ENCODE results near the gene KIF13A. TPM values are rescaled to one million over a fixed set of nuclear protein-coding genes. Genes with fewer than 3 reads are reported as not detected.

Gene KIF13A
- total RNA-seq, 1 donor from 2014 or later: 38.4 TPM

- Mint-ChIP-seq H3K27me3 (ENCODE audit: low read depth, unreplicated experiment) (no peaks in the 10 kb centered on the region), H3K4me1 (ENCODE audit: low read depth, unreplicated experiment) (no peaks in the 10 kb centered on the region), H3K4me3 (ENCODE audit: unreplicated experiment) (no peak overlapping the region), H3K36me3 (ENCODE audit: low read depth, unreplicated experiment) (peaks cover 14% of the 10 kb centered on the region), H3K27ac (ENCODE audit: unreplicated experiment) (no peak overlapping the region), H3K9me3 (ENCODE audit: unreplicated experiment) (no peaks in the 10 kb centered on the region)
- Histone ChIP-seq H3K9ac (ENCODE audit: low read length) (no peak overlapping the region), H3K4me1 (ENCODE audit: insufficient read depth, low read length) (no peaks in the 10 kb centered on the region), H3K79me2 (ENCODE audit: insufficient read depth, low read length) (no peaks in the 10 kb centered on the region), H3K27me3 (ENCODE audit: insufficient read depth, low read length) (no peaks in the 10 kb centered on the region), H3K36me3 (ENCODE audit: insufficient read depth, low read length) (peaks cover 27% of the 10 kb centered on the region), H2AFZ (ENCODE audit: low read depth, low read length) (no peak overlapping the region), H4K20me1 (ENCODE audit: insufficient read depth, low read length) (no peaks in the 10 kb centered on the region), H3K9me3 (ENCODE audit: insufficient read depth, low read depth, low read length) (no peaks in the 10 kb centered on the region), H3K4me3 (ENCODE audit: insufficient read depth, low read depth, low read length) (no peak overlapping the region), H3K27ac (ENCODE audit: low read depth, low read length) (no peak overlapping the region), H3K4me2 (ENCODE audit: low read length) (no peak overlapping the region)
- no peak for FAIRE-seq
- DNase-seq (ENCODE audit: low read depth): no peak
- TF ChIP-seq EZH2 (IDR thresholded peaks at IDR 0.05; ENCODE audit: insufficient read depth, low read length): no peak
- no peak for TF ChIP-seq CTCF (IDR thresholded peaks at IDR 0.05; ENCODE audit: insufficient read depth, low read depth, low read length)
Measured at GRCh38 chr6:17768881-17769280, 218.6 kb downstream of the KIF13A start.

GRCh38 chr6:17768388-17768787 is 219.0 kb downstream of the KIF13A start:
- Histone ChIP-seq H4K20me1 (ENCODE audit: insufficient read depth, low read length) (no peaks in the 10 kb centered on the region), H3K4me3 (ENCODE audit: insufficient read depth, low read depth, low read length) (no peak overlapping the region), H3K27ac (ENCODE audit: low read depth, low read length) (no peak overlapping the region), H3K4me2 (ENCODE audit: low read length) (no peak overlapping the region), H3K36me3 (ENCODE audit: insufficient read depth, low read length) (peaks cover 30% of the 10 kb centered on the region), H3K27me3 (ENCODE audit: insufficient read depth, low read length) (no peaks in the 10 kb centered on the region), H2AFZ (ENCODE audit: low read depth, low read length) (no peak overlapping the region), H3K9ac (ENCODE audit: low read length) (no peak overlapping the region), H3K9me3 (ENCODE audit: insufficient read depth, low read depth, low read length) (no peaks in the 10 kb centered on the region), H3K79me2 (ENCODE audit: insufficient read depth, low read length) (no peaks in the 10 kb centered on the region), H3K4me1 (ENCODE audit: insufficient read depth, low read length) (no peaks in the 10 kb centered on the region)
- H3K9me3 Mint-ChIP-seq (ENCODE audit: unreplicated experiment): no peaks in the 10 kb centered on the region
- H3K27ac Mint-ChIP-seq (ENCODE audit: unreplicated experiment): no peak overlapping the region
- no peak for FAIRE-seq
- no peak overlapping the region for H3K4me3 Mint-ChIP-seq (ENCODE audit: unreplicated experiment)
- H3K36me3 Mint-ChIP-seq (ENCODE audit: low read depth, unreplicated experiment): peaks cover 16% of the 10 kb centered on the region
- TF ChIP-seq EZH2 (IDR thresholded peaks at IDR 0.05; ENCODE audit: insufficient read depth, low read length) (no peak), CTCF (IDR thresholded peaks at IDR 0.05; ENCODE audit: insufficient read depth, low read depth, low read length) (no peak)
- DNase-seq (ENCODE audit: low read depth): peak; percentile 6
- H3K4me1 Mint-ChIP-seq (ENCODE audit: low read depth, unreplicated experiment): no peaks in the 10 kb centered on the region
- no peaks in the 10 kb centered on the region for H3K27me3 Mint-ChIP-seq (ENCODE audit: low read depth, unreplicated experiment)

- Histone ChIP-seq H3K4me3 (ENCODE audit: insufficient read depth, low read depth, low read length) (no peak overlapping the region), H2AFZ (ENCODE audit: low read depth, low read length) (no peak overlapping the region), H4K20me1 (ENCODE audit: insufficient read depth, low read length) (no peaks in the 10 kb centered on the region), H3K4me2 (ENCODE audit: low read length) (no peak overlapping the region), H3K9ac (ENCODE audit: low read length) (no peak overlapping the region), H3K36me3 (ENCODE audit: insufficient read depth, low read length) (peaks cover 17% of the 10 kb centered on the region), H3K9me3 (ENCODE audit: insufficient read depth, low read depth, low read length) (no peaks in the 10 kb centered on the region), H3K27ac (ENCODE audit: low read depth, low read length) (no peak overlapping the region), H3K79me2 (ENCODE audit: insufficient read depth, low read length) (no peaks in the 10 kb centered on the region), H3K4me1 (ENCODE audit: insufficient read depth, low read length) (no peaks in the 10 kb centered on the region), H3K27me3 (ENCODE audit: insufficient read depth, low read length) (no peaks in the 10 kb centered on the region)
- no peaks in the 10 kb centered on the region for H3K9me3 Mint-ChIP-seq (ENCODE audit: unreplicated experiment)
- H3K27me3 Mint-ChIP-seq (ENCODE audit: low read depth, unreplicated experiment): no peaks in the 10 kb centered on the region
- H3K36me3 Mint-ChIP-seq (ENCODE audit: low read depth, unreplicated experiment): peaks cover 10% of the 10 kb centered on the region
- no peak for DNase-seq (ENCODE audit: low read depth)
- no peak overlapping the region for H3K4me3 Mint-ChIP-seq (ENCODE audit: unreplicated experiment)
- H3K27ac Mint-ChIP-seq (ENCODE audit: unreplicated experiment): no peak overlapping the region
- TF ChIP-seq EZH2 (IDR thresholded peaks at IDR 0.05; ENCODE audit: insufficient read depth, low read length): no peak
- TF ChIP-seq CTCF (IDR thresholded peaks at IDR 0.05; ENCODE audit: insufficient read depth, low read depth, low read length): no peak
- FAIRE-seq: peak; percentile 26
- H3K4me1 Mint-ChIP-seq (ENCODE audit: low read depth, unreplicated experiment): no peaks in the 10 kb centered on the region
Measured at GRCh38 chr6:17762651-17763050, 224.8 kb downstream of the KIF13A start.
